Subcutaneous adipose tissue (tissue), 4 donors: Measurements from ENCODE around the gene MRPL12. TPM values are rescaled to one million over a fixed set of nuclear protein-coding genes. Genes with fewer than 3 reads are reported as not detected.

Experiments used
- total RNA-seq, 4 donors: library from RNA; depleted of rRNA; stranded (reverse); fragments of >200 nt; gene quantifications; one replicate each; pipeline ENCODE4 v1.1.0, GENCODE V29; 2016
- TF ChIP-seq, protein P1 (sequence below): fragments of 450-650 bp; IDR thresholded peaks from one replicate; pipeline ENCODE4 v1.5.1; 2016; ENCODE audit warnings: low read depth, mild to moderate bottlenecking, control low read depth, antibody characterized with exemption, moderate library complexity

MRPL12 gene
- total RNA-seq, 4 donors from 2014 or later, result 23.8 to 52.0 (median 29.0) TPM

- TF ChIP-seq, protein P1, sequence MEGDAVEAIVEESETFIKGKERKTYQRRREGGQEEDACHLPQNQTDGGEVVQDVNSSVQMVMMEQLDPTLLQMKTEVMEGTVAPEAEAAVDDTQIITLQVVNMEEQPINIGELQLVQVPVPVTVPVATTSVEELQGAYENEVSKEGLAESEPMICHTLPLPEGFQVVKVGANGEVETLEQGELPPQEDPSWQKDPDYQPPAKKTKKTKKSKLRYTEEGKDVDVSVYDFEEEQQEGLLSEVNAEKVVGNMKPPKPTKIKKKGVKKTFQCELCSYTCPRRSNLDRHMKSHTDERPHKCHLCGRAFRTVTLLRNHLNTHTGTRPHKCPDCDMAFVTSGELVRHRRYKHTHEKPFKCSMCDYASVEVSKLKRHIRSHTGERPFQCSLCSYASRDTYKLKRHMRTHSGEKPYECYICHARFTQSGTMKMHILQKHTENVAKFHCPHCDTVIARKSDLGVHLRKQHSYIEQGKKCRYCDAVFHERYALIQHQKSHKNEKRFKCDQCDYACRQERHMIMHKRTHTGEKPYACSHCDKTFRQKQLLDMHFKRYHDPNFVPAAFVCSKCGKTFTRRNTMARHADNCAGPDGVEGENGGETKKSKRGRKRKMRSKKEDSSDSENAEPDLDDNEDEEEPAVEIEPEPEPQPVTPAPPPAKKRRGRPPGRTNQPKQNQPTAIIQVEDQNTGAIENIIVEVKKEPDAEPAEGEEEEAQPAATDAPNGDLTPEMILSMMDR, result no peak
Observed at GRCh38 chr17:81691196-81691595, 12.0 kb upstream of the MRPL12 start.

GRCh38 chr17:81691608-81692007, 11.6 kb upstream of the MRPL12 start:
- TF ChIP-seq, protein P1, result no peak

DNA sequence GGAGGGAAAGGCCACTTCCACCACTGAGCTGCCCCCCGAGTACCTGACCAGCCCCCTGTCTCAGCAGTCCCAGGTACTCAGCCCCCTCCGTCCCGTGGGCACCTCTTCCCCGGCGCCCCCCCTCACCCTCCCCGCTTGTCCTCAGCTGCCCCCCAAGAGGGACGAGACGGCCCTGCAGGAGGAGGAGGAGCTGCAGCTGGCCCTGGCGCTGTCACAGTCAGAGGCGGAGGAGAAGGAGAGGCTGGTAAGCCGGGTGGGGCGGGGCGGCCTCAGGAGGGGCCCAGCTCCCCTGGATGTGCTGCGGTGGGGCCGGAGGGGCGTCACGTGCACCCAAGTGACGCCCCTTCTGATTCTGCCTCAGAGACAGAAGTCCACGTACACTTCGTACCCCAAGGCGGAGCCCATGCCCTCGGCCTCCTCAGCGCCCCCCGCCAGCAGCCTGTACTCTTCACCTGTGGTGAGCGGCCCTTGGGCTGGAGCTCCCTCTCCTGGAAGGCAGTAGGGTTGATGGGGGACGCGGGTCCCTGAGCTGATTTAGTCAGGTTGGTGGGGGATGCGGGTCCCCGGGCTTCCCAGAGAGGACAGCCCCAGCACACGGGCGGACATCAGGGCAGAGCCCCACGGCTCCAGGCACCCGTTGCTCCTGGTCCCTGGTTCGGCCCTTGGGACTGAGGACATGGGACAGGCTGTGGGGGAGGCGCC, 9.5 kb upstream of the MRPL12 start:
- TF ChIP-seq, protein P1, result no peak

DNA sequence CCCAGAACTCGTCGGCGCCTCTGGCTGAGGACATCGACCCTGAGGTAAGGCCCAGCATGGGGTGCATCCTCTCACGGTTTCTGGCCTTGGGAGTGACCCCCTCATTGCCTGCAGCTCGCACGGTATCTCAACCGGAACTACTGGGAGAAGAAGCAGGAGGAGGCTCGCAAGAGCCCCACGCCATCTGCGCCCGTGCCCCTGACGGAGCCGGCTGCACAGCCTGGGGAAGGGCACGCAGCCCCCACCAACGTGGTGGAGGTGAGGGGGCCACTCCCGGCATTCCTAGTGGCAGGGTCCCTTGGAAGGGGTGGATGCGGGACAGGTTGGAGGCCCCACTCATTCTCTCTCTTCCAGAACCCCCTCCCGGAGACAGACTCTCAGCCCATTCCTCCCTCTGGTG, 8.4 kb upstream of the MRPL12 start:
- TF ChIP-seq, protein P1, result no peak

DNA sequence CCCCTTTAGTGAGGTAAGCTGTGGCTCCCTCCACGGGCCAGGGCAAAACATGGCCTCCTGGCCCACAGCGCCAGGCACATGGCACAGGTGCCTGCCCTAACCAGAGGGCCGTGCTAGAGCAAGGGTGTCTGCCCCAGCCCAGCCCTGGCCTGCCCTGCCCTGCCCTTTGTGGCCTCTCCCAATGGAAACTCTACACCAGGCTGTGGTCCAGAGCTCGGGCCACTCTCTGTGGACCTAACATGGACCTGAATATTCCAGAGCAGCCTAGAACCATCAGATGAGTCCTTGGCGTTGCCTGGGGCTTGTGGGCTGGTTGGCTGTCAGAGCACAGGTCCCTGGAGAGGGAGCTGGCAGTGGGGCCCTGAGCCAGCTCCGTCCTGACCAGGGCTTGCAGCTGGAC, 8.0 kb upstream of the MRPL12 start:
- TF ChIP-seq, protein P1, result no peak

GRCh38 chr17:81695801-81696200, 7.4 kb upstream of the MRPL12 start:
- TF ChIP-seq, protein P1, result no peak

GRCh38 chr17:81696218-81696941, 6.8 kb upstream of the MRPL12 start:
- TF ChIP-seq, protein P1, result no peak
